MM.1S (cell line): ENCODE results near the gene RAI1.

Experiments used
- CTCF ChIP-seq: fragments of 300-600 bp; sonication (generic); IDR thresholded peaks from 2 replicates; pipeline ENCODE4 v1.5.1; 2016; ENCODE audit warnings: antibody characterized with exemption, low read length, mixed read lengths
- EZH2 ChIP-seq: fragments of 300-600 bp; sonication (generic); optimal IDR thresholded peaks from 2 replicates; pipeline ENCODE3; 2017; ENCODE audit warnings: low read depth, mild to moderate bottlenecking, antibody characterized with exemption, low read length, mixed read lengths
- EZH2phosphoT487 ChIP-seq: fragments of 300-600 bp; sonication (generic); IDR thresholded peaks from 2 replicates; pipeline ENCODE4 v1.6.1; 2018; ENCODE audit warnings: antibody characterized with exemption, low read length

DNA sequence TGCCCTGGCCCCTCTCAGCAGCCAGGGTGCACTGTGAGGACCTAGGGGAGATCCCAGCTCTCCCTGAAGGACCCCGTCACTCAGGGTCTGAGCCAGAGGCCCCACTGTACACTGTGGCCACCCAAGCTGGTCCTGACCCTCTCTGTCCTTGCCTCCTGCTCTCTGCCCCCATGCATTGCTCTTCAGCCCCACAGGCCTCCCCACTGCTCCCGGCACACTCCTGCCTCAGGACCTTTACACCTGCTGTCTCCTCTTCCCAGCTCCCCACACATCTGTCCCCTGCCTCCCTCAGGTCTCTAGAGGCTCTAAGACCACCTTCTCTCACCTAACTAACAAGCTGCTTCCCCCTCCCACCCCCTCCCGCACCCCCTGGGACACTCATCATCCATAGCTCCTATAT, 12.9 kb upstream of the RAI1 start:
- TF ChIP-seq CTCF (no peak), EZH2 (no peak), EZH2phosphoT487 (no peak)
